Caco-2 (cell line): Measurements from ENCODE around the gene BAK1. TPM values are rescaled to one million over a fixed set of nuclear protein-coding genes. Genes with fewer than 3 reads are reported as not detected.

Experiments used
- BruUV-seq: library from RNA; stranded (reverse); fragments of 400-500 nt; replicated peaks from 2 replicates; lab custom pipeline; 2021; lab: Mats Ljungman, UMichigan
- CTCF ChIA-PET: fragments of 300-600 bp; sonication (Branson Sonifier 250); formaldehyde crosslinking; loops from one replicate; lab custom pipeline; 2022; ENCODE audit warnings: antibody characterized with exemption; lab: Charles Lee
- POLR2A ChIA-PET: fragments of 300-600 bp; sonication (Branson Sonifier 250); formaldehyde crosslinking; loops from one replicate; lab custom pipeline; 2022; ENCODE audit warnings: antibody characterized with exemption; lab: Charles Lee
- DNase-seq, 2 experiments: peaks; one replicate each; pipeline versions ENCODE4 v3.0.0 to v3.0.0-alpha.2; 2020 to 2022
- H3K27me3 ChIP-seq: replicated peaks from 2 replicates; pipeline ENCODE4 v1.6.0; 2011; ENCODE audit warnings: low read length; ENCODE audit not compliant: control insufficient read depth, insufficient read depth
- H3K36me3 ChIP-seq: 2 replicates; pipeline ENCODE4 v1.5.1; 2011; ENCODE audit warnings: low read length; ENCODE audit not compliant: control insufficient read depth, insufficient read depth
- H3K4me1 ChIP-seq: fragments of 250-450 bp; sonication (Bioruptor Pico); 2 replicates; pipeline ENCODE4 v1.5.1; 2020; ENCODE audit warnings: mild to moderate bottlenecking
- H3K4me3 ChIP-seq: 2 replicates; pipeline ENCODE4 v1.5.1; 2011; ENCODE audit warnings: low read depth, mild to moderate bottlenecking, control low read depth, low read length
- H3K9me3 ChIP-seq: fragments of 250-450 bp; sonication (Bioruptor Pico); 2 replicates; pipeline ENCODE4 v1.5.1; 2020; ENCODE audit warnings: mild to moderate bottlenecking, moderate library complexity
- H3K27ac Mint-ChIP-seq: one replicate; pipeline ENCODE4 v1.8.0; 2022; ENCODE audit warnings: mixed read lengths; ENCODE audit not compliant: unreplicated experiment
- H3K27me3 Mint-ChIP-seq: one replicate; pipeline ENCODE4 v1.8.0; 2022; ENCODE audit warnings: mixed read lengths; ENCODE audit not compliant: insufficient read depth, unreplicated experiment
- H3K36me3 Mint-ChIP-seq: one replicate; pipeline ENCODE4 v1.8.0; 2022; ENCODE audit warnings: mild to moderate bottlenecking, mixed read lengths; ENCODE audit not compliant: insufficient read depth, unreplicated experiment
- H3K4me1 Mint-ChIP-seq: one replicate; pipeline ENCODE4 v1.8.0; 2022; ENCODE audit warnings: low read depth, mixed read lengths; ENCODE audit not compliant: unreplicated experiment
- H3K4me3 Mint-ChIP-seq: one replicate; pipeline ENCODE4 v1.8.0; 2022; ENCODE audit warnings: mild to moderate bottlenecking, moderate library complexity, mixed read lengths; ENCODE audit not compliant: unreplicated experiment
- H3K9me3 Mint-ChIP-seq: one replicate; pipeline ENCODE4 v1.8.0; 2022; ENCODE audit warnings: mixed read lengths; ENCODE audit not compliant: unreplicated experiment
- intact Hi-C: fragments of 100-400 bp; cut with micrococcal nuclease; formaldehyde crosslinking; loops from one replicate; pipeline ENCODE4 v1.10.0; 2022; ENCODE audit not compliant: unreplicated experiment
- total RNA-seq: library from RNA; stranded (reverse); gene quantifications from 2 replicates; pipeline ENCODE4 v1.2.3, GENCODE V29; 2022
- TF ChIP-seq, protein P1 (sequence below), 2 experiments: fragments of 200-600 bp in 1 of 2; IDR thresholded peaks; 1 replicate in 1 of 2; 2 replicates in 1 of 2; pipeline versions ENCODE4 v1.5.1 to v1.8.0; 2011 to 2022; ENCODE audit warnings: antibody characterized with exemption in 1 of 2, control low read depth in 1 of 2, inconsistent platforms in 1 of 2, low read depth in 1 of 2, low read length in 1 of 2, mild to moderate bottlenecking in 1 of 2, moderate library complexity in 1 of 2; ENCODE audit not compliant: insufficient read depth in 1 of 2, severe bottlenecking in 1 of 2, unreplicated experiment in 1 of 2

BAK1 gene
- total RNA-seq, 1 experiment from 2014 or later, result 29.4 TPM

GRCh38 chr6:33595001-33595846 lies 15.1 kb upstream of the BAK1 start:
- Histone ChIP-seq H3K4me1 (peaks cover 13% of the 10 kb centered on the region), H3K27me3 (no peaks in the 10 kb centered on the region), H3K36me3 (no peaks in the 10 kb centered on the region; the same call in 1 of the 2 replicates), H3K4me3 (no peak overlapping the region), H3K9me3 (no peaks in the 10 kb centered on the region)
- ChIA-PET CTCF (no interaction called here), POLR2A (no interaction called here)
- H3K4me1 Mint-ChIP-seq, result peaks cover 19% of the 10 kb centered on the region
- TF ChIP-seq, protein P1, sequence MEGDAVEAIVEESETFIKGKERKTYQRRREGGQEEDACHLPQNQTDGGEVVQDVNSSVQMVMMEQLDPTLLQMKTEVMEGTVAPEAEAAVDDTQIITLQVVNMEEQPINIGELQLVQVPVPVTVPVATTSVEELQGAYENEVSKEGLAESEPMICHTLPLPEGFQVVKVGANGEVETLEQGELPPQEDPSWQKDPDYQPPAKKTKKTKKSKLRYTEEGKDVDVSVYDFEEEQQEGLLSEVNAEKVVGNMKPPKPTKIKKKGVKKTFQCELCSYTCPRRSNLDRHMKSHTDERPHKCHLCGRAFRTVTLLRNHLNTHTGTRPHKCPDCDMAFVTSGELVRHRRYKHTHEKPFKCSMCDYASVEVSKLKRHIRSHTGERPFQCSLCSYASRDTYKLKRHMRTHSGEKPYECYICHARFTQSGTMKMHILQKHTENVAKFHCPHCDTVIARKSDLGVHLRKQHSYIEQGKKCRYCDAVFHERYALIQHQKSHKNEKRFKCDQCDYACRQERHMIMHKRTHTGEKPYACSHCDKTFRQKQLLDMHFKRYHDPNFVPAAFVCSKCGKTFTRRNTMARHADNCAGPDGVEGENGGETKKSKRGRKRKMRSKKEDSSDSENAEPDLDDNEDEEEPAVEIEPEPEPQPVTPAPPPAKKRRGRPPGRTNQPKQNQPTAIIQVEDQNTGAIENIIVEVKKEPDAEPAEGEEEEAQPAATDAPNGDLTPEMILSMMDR (IDR thresholded peaks at IDR 0.05; ENCODE audit: insufficient read depth in 1 of 2, low read depth in 1 of 2, low read length in 1 of 2, severe bottlenecking in 1 of 2, unreplicated experiment in 1 of 2), result no peak
- no peaks in the 10 kb centered on the region for H3K36me3 Mint-ChIP-seq
- intact Hi-C loops, result no loop called here
- H3K27ac Mint-ChIP-seq, result peak overlapping the region; percentile 14
- BruUV-seq, result no TSS peak
- no peak overlapping the region for H3K4me3 Mint-ChIP-seq
- no peaks in the 10 kb centered on the region for H3K9me3 Mint-ChIP-seq
- no peaks in the 10 kb centered on the region for H3K27me3 Mint-ChIP-seq
- DNase-seq, result no peak

GRCh38 chr6:33593414-33593727 lies 13.3 kb upstream of the BAK1 start:
- no peaks in the 10 kb centered on the region for H3K27me3 Mint-ChIP-seq
- H3K27ac Mint-ChIP-seq, result no peak overlapping the region
- no peaks in the 10 kb centered on the region for H3K9me3 Mint-ChIP-seq
- Histone ChIP-seq H3K36me3 (no peaks in the 10 kb centered on the region; the same call in 1 of the 2 replicates), H3K4me3 (no peak overlapping the region), H3K27me3 (no peaks in the 10 kb centered on the region), H3K9me3 (no peaks in the 10 kb centered on the region), H3K4me1 (peaks cover 24% of the 10 kb centered on the region)
- TF ChIP-seq, protein P1 (IDR thresholded peaks at IDR 0.05; ENCODE audit: insufficient read depth in 1 of 2, low read depth in 1 of 2, low read length in 1 of 2, severe bottlenecking in 1 of 2, unreplicated experiment in 1 of 2), result no peak
- ChIA-PET POLR2A (no interaction called here), CTCF (no interaction called here)
- intact Hi-C loops, result no loop called here
- no peak overlapping the region for H3K4me3 Mint-ChIP-seq
- peaks cover 19% of the 10 kb centered on the region for H3K4me1 Mint-ChIP-seq
- no peak for DNase-seq
- no peaks in the 10 kb centered on the region for H3K36me3 Mint-ChIP-seq
- no TSS peak for BruUV-seq

DNA sequence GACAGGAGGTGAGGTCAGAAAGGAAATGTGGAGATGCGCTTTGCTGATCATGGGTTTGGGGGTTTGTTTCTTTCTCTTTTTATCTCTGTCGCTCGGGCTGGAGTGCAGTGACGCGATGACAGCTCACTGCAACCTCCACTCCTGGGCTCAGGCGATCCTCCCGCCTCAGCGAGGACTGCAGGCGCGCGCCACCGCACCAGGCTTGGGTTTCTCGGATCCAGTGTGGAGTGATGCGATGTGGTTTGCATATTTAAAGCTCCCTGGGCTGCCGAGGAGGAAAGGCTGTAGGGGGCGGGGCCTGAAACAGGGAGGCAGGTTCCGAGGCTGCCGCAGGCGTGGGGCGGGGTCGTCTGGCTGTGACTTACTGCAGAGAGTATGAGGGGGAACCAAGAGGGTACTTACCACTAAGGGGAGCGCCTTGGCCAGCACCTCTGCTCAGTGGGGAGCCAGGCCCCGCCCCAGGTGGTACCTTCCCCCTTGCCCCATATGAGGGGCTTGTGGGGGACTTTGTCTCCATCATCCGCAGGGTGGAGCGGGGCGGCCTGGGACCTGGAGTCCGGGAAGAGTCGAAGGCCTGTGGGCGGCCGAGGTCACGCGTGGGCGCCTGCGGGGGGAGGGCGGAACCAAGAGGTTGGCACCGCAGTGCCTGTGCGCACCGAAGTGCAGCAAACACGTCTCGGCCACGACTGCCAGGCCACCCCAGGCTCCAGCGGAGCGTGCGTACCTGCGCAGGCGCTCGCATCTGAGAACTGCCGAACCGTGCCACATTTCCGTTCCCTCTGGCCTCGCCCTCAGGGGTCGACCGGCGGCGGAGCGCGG lies 12.7 kb upstream of the BAK1 start:
- no peaks in the 10 kb centered on the region for H3K9me3 Mint-ChIP-seq
- no peaks in the 10 kb centered on the region for H3K9me3 ChIP-seq
- H3K4me3 Mint-ChIP-seq, result no peak overlapping the region
- intact Hi-C loops, result no loop called here
- H3K36me3 ChIP-seq, result no peaks in the 10 kb centered on the region; the same call in 1 of the 2 replicates
- no peak for DNase-seq
- no peak overlapping the region for H3K27ac Mint-ChIP-seq
- CTCF ChIA-PET, result no interaction called here
- no peaks in the 10 kb centered on the region for H3K27me3 Mint-ChIP-seq
- no TSS peak for BruUV-seq
- peaks cover 24% of the 10 kb centered on the region for H3K4me1 ChIP-seq
- TF ChIP-seq, protein P1 (IDR thresholded peaks at IDR 0.05; ENCODE audit: insufficient read depth in 1 of 2, low read depth in 1 of 2, low read length in 1 of 2, severe bottlenecking in 1 of 2, unreplicated experiment in 1 of 2), result no peak
- H3K4me3 ChIP-seq, result no peak overlapping the region
- H3K4me1 Mint-ChIP-seq, result peaks cover 19% of the 10 kb centered on the region
- no peaks in the 10 kb centered on the region for H3K36me3 Mint-ChIP-seq
- POLR2A ChIA-PET, result no interaction called here
- no peaks in the 10 kb centered on the region for H3K27me3 ChIP-seq
